Thyroid gland (tissue), 4 donors: ENCODE data around the gene ZNF467.

Source experiments
- POLR2A ChIP-seq, 2 donors: fragments of 450-650 bp; IDR thresholded peaks; one replicate each; pipeline ENCODE4 v1.6.1; 2017; ENCODE audit warnings: antibody characterized with exemption in 2 of 2, mild to moderate bottlenecking in 2 of 2, moderate library complexity in 1 of 2
- TF ChIP-seq, protein P1 (sequence below), 6 experiments: fragments of 200-600 bp in 3 of 6; fragments of 450-650 bp in 3 of 6; sonication (generic) in 3 of 6; IDR thresholded peaks; one replicate each; pipeline ENCODE4 v1.5.1; 2016 to 2019; ENCODE audit warnings: antibody characterized with exemption in 6 of 6, mild to moderate bottlenecking in 2 of 6, inconsistent platforms in 1 of 6, moderate library complexity in 1 of 6

DNA sequence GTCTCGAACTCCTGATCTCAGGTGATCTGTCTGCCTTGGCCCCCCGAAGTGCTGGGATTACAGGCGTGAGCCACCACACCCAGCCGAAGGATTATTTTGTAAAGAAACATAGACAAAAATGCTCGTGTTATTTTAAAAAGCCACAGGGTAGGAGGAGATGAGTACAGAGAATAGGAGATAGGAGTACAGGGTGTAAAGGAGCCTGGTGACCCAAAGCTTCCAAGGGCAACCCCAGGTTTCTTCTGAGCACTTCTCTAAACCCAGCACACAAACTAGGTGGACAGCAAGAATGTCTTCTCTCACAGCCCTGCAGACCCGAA lies 54.7 kb downstream of the ZNF467 start:
- TF ChIP-seq, protein P1, sequence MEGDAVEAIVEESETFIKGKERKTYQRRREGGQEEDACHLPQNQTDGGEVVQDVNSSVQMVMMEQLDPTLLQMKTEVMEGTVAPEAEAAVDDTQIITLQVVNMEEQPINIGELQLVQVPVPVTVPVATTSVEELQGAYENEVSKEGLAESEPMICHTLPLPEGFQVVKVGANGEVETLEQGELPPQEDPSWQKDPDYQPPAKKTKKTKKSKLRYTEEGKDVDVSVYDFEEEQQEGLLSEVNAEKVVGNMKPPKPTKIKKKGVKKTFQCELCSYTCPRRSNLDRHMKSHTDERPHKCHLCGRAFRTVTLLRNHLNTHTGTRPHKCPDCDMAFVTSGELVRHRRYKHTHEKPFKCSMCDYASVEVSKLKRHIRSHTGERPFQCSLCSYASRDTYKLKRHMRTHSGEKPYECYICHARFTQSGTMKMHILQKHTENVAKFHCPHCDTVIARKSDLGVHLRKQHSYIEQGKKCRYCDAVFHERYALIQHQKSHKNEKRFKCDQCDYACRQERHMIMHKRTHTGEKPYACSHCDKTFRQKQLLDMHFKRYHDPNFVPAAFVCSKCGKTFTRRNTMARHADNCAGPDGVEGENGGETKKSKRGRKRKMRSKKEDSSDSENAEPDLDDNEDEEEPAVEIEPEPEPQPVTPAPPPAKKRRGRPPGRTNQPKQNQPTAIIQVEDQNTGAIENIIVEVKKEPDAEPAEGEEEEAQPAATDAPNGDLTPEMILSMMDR (IDR thresholded peaks at IDR 0.05), result no peak
- no peak for TF ChIP-seq POLR2A (IDR thresholded peaks at IDR 0.05)
